IMR-90 (cell line): Measurements from ENCODE around the gene DELE1. TPM values are rescaled to one million over a fixed set of nuclear protein-coding genes. Genes with fewer than 3 reads are reported as not detected.

Source experiments
- ATAC-seq: fragments of 200-7000 bp; cut with Tn5 transposase; 2 replicates; pipeline ENCODE4 v1.9.1; 2020; ENCODE audit warnings: low read depth, mild to moderate bottlenecking, moderate library complexity
- BruUV-seq: library from RNA; stranded (reverse); fragments of 400-500 nt; replicated peaks from 2 replicates; lab custom pipeline; 2021; lab: Mats Ljungman, UMichigan
- CTCF ChIA-PET: fragments of 300-600 bp; formaldehyde crosslinking; extraction: SDS; loops from one replicate; lab custom pipeline; 2021; ENCODE audit warnings: antibody characterized with exemption; lab: Yijun Ruan, JAX
- POLR2A ChIA-PET: fragments of 300-600 bp; sonication (Branson Sonifier 250); formaldehyde crosslinking; loops from one replicate; lab custom pipeline; 2022; ENCODE audit warnings: antibody characterized with exemption; ENCODE audit not compliant: unreplicated experiment; lab: Charles Lee
- DNase-seq: peaks from one replicate; pipeline ENCODE4 v3.0.0; 2013
- H2AFZ ChIP-seq: replicated peaks from 2 replicates; pipeline ENCODE3; 2013; ENCODE audit warnings: low read length, mild to moderate bottlenecking; ENCODE audit not compliant: poor library complexity
- H2AK5ac ChIP-seq: 2 replicates; pipeline ENCODE4 v1.6.1; 2013; ENCODE audit warnings: low read depth, low read length, inconsistent platforms
- H2AK9ac ChIP-seq: replicated peaks from 2 replicates; pipeline ENCODE3; 2013; ENCODE audit warnings: mild to moderate bottlenecking, low read depth, low read length, moderate library complexity; ENCODE audit not compliant: poor library complexity
- H2BK120ac ChIP-seq: 2 replicates; pipeline ENCODE4 v1.6.1; 2013; ENCODE audit warnings: low read depth, low read length, inconsistent platforms
- H2BK15ac ChIP-seq: 3 replicates; pipeline ENCODE4 v1.6.1; 2013; ENCODE audit warnings: low read depth, low read length, inconsistent platforms
- H2BK20ac ChIP-seq: 2 replicates; pipeline ENCODE4 v1.6.1; 2013; ENCODE audit warnings: low read depth, mild to moderate bottlenecking, inconsistent platforms, low read length, moderate library complexity
- H2BK5ac ChIP-seq: 2 replicates; pipeline ENCODE4 v1.6.1; 2013; ENCODE audit warnings: mild to moderate bottlenecking, low read depth, low read length, inconsistent platforms; ENCODE audit not compliant: poor library complexity, severe bottlenecking
- H3K14ac ChIP-seq: replicated peaks from 2 replicates; pipeline ENCODE4 v1.6.1; 2013; ENCODE audit warnings: low read depth, low read length, inconsistent platforms
- H3K18ac ChIP-seq: 2 replicates; pipeline ENCODE4 v1.6.1; 2013; ENCODE audit warnings: low read depth, low read length, control low read depth
- H3K23ac ChIP-seq: 2 replicates; pipeline ENCODE4 v1.6.1; 2013; ENCODE audit warnings: low read depth, low read length, inconsistent platforms
- H3K27ac ChIP-seq: 2 replicates; pipeline ENCODE4 v1.5.1; 2013; ENCODE audit warnings: mild to moderate bottlenecking, control low read depth, low read length; ENCODE audit not compliant: insufficient read depth
- H3K27me3 ChIP-seq: 2 replicates; pipeline ENCODE4 v1.6.1; 2013; ENCODE audit warnings: low read length; ENCODE audit not compliant: control insufficient read depth, insufficient read depth
- H3K36me3 ChIP-seq: 2 replicates; pipeline ENCODE4 v1.6.1; 2013; ENCODE audit warnings: low read length, mixed read lengths; ENCODE audit not compliant: control insufficient read depth, insufficient read depth
- H3K4ac ChIP-seq: 2 replicates; pipeline ENCODE4 v1.6.1; 2013; ENCODE audit warnings: low read depth, low read length, inconsistent platforms
- H3K4me1 ChIP-seq: 2 replicates; pipeline ENCODE4 v1.6.1; 2013; ENCODE audit warnings: low read length, mixed read lengths; ENCODE audit not compliant: control insufficient read depth, insufficient read depth
- H3K4me2 ChIP-seq: 2 replicates; pipeline ENCODE4 v1.6.1; 2013; ENCODE audit warnings: low read depth, mild to moderate bottlenecking, control low read depth, low read length, moderate library complexity
- H3K4me3 ChIP-seq: 2 replicates; pipeline ENCODE4 v1.5.1; 2013; ENCODE audit warnings: low read depth, mild to moderate bottlenecking, control low read depth, low read length, moderate library complexity; ENCODE audit not compliant: insufficient read depth
- H3K56ac ChIP-seq: 2 replicates; pipeline ENCODE4 v1.6.1; 2013; ENCODE audit warnings: low read length, inconsistent platforms; ENCODE audit not compliant: insufficient read depth; ENCODE audit errors: extremely low read depth
- H3K79me1 ChIP-seq, 2 experiments: 2 replicates each; pipeline ENCODE4 v1.6.1; 2013; ENCODE audit warnings: low read length in 2 of 2, inconsistent platforms in 1 of 2, low read depth in 1 of 2
- H3K9ac ChIP-seq: 2 replicates; pipeline ENCODE4 v1.6.1; 2013; ENCODE audit warnings: low read depth, low read length, control low read depth
- H3K9me1 ChIP-seq: 2 replicates; pipeline ENCODE4 v1.6.1; 2013; ENCODE audit warnings: low read length, inconsistent platforms; ENCODE audit not compliant: insufficient read depth
- H3K9me3 ChIP-seq: 2 replicates; pipeline ENCODE4 v1.6.1; 2013; ENCODE audit warnings: low read length; ENCODE audit not compliant: control insufficient read depth, insufficient read depth
- H4K20me1 ChIP-seq: 2 replicates; pipeline ENCODE4 v1.6.1; 2013; ENCODE audit warnings: low read length, inconsistent platforms; ENCODE audit not compliant: insufficient read depth
- H4K5ac ChIP-seq: 2 replicates; pipeline ENCODE4 v1.6.1; 2013; ENCODE audit warnings: mild to moderate bottlenecking, low read depth, low read length, control low read depth
- H4K8ac ChIP-seq, 2 experiments: 2 replicates each; pipeline ENCODE4 v1.6.1; 2013; ENCODE audit warnings: low read depth in 2 of 2, low read length in 2 of 2, control low read depth in 1 of 2, inconsistent platforms in 1 of 2
- H4K91ac ChIP-seq: 2 replicates; pipeline ENCODE4 v1.6.1; 2013; ENCODE audit warnings: low read depth, low read length, inconsistent platforms; ENCODE audit not compliant: insufficient read depth
- BHLHE40 ChIP-seq: fragments of 150-350 bp; IDR thresholded peaks from 2 replicates; pipeline ENCODE4 v1.6.1; 2016; ENCODE audit warnings: mild to moderate bottlenecking, low read depth, low read length
- CEBPB ChIP-seq: IDR thresholded peaks from 2 replicates; pipeline ENCODE4 v1.6.1; 2012; ENCODE audit warnings: low read depth, low read length, improper control_type of control experiment
- CHD1 ChIP-seq: IDR thresholded peaks from 2 replicates; pipeline ENCODE4 v1.6.1; 2012; ENCODE audit warnings: low read depth, low read length, improper control_type of control experiment
- FOS ChIP-seq: fragments of 150-350 bp; IDR thresholded peaks from 2 replicates; pipeline ENCODE4 v1.6.1; 2016; ENCODE audit warnings: low read depth, low read length
- MAZ ChIP-seq: IDR thresholded peaks from 2 replicates; pipeline ENCODE4 v1.6.1; 2012; ENCODE audit warnings: low read depth, mild to moderate bottlenecking, low read length, improper control_type of control experiment, moderate library complexity, borderline replicate concordance
- MXI1 ChIP-seq: IDR thresholded peaks from 2 replicates; pipeline ENCODE4 v1.6.1; 2012; ENCODE audit warnings: low read depth, mild to moderate bottlenecking, low read length, moderate library complexity, borderline replicate concordance
- NFE2L2 ChIP-seq: fragments of 150-350 bp; IDR thresholded peaks from 2 replicates; pipeline ENCODE4 v1.6.1; 2016; ENCODE audit warnings: low read depth, mild to moderate bottlenecking, low read length
- POLR2A ChIP-seq: IDR thresholded peaks from 2 replicates; pipeline ENCODE4 v1.6.1; 2012; ENCODE audit warnings: mild to moderate bottlenecking, low read depth, low read length
- RAD21 ChIP-seq: IDR thresholded peaks from 2 replicates; pipeline ENCODE4 v1.6.1; 2012; ENCODE audit warnings: low read length, improper control_type of control experiment
- RCOR1 ChIP-seq: IDR thresholded peaks from 2 replicates; pipeline ENCODE4 v1.6.1; 2012; ENCODE audit warnings: mild to moderate bottlenecking, low read length, improper control_type of control experiment; ENCODE audit not compliant: insufficient replicate concordance
- RFX5 ChIP-seq: IDR thresholded peaks from 2 replicates; pipeline ENCODE4 v1.8.0; 2012; ENCODE audit warnings: low read depth, mild to moderate bottlenecking, low read length, moderate library complexity
- SMC3 ChIP-seq: fragments of 150-350 bp; IDR thresholded peaks from 2 replicates; pipeline ENCODE4 v1.6.1; 2016; ENCODE audit warnings: low read depth, mild to moderate bottlenecking, antibody characterized with exemption, low read length, moderate library complexity
- USF2 ChIP-seq: fragments of 150-350 bp; IDR thresholded peaks from 2 replicates; pipeline ENCODE4 v1.6.1; 2017; ENCODE audit warnings: mild to moderate bottlenecking, antibody characterized with exemption, low read length, low read depth
- WGBS, 2 experiments: methylation state at CpG; one replicate each; pipeline versions ENCODE4 v1.1.5 to v1.1.7; 2013; ENCODE audit warnings: missing lambda C conversion rate in 2 of 2; ENCODE audit not compliant: insufficient read length in 1 of 2; ENCODE audit errors: extremely low coverage in 2 of 2; 5-methylcytosine and 5-hydroxymethylcytosine counted together
- dilution Hi-C: fragments of 300-500 bp; cut with HindIII; formaldehyde crosslinking; loops from one replicate; pipeline ENCODE4 v1.14.3; 2018; ENCODE audit warnings: low sequenced_read_pairs; ENCODE audit not compliant: unreplicated experiment
- in situ Hi-C: fragments of 300-500 bp; cut with MboI; formaldehyde crosslinking; loops from 3 replicates; pipeline ENCODE4 v1.14.3; 2019; ENCODE audit warnings: low sequenced_read_pairs, inconsistent platforms, mixed read lengths
- intact Hi-C: fragments of 100-400 bp; cut with micrococcal nuclease; formaldehyde crosslinking; loops from 2 replicates; pipeline ENCODE4 v1.10.0; 2022
- polyA plus RNA-seq, 3 experiments: library from polyadenylated mRNA; depleted of rRNA; stranded (reverse); fragments of >200 nt; gene quantifications; 2 replicates each; pipeline ENCODE4 v1.2.3, GENCODE V29; 2012; ENCODE audit warnings: low replicate concordance in 1 of 3
- total RNA-seq: library from RNA; depleted of rRNA; stranded (reverse); fragments of >200 nt; gene quantifications from 2 replicates; pipeline ENCODE4 v1.2.3, GENCODE V29; 2012
- TF ChIP-seq, protein P1 (sequence below): fragments of 150-350 bp; IDR thresholded peaks from 2 replicates; pipeline ENCODE4 v1.6.1; 2016; ENCODE audit warnings: low read depth, mild to moderate bottlenecking, low read length, moderate library complexity, borderline replicate concordance

DELE1 gene
- total and polyA plus RNA-seq, 2 of the 4 experiments (the other 2 are of a cell fraction), result 28.0 to 66.1 TPM

GRCh38 chr5:141904551-141904950, 19.1 kb upstream of the DELE1 start:
- ATAC-seq, result no peak
- no peak for TF ChIP-seq RAD21
- TF ChIP-seq, protein P1, sequence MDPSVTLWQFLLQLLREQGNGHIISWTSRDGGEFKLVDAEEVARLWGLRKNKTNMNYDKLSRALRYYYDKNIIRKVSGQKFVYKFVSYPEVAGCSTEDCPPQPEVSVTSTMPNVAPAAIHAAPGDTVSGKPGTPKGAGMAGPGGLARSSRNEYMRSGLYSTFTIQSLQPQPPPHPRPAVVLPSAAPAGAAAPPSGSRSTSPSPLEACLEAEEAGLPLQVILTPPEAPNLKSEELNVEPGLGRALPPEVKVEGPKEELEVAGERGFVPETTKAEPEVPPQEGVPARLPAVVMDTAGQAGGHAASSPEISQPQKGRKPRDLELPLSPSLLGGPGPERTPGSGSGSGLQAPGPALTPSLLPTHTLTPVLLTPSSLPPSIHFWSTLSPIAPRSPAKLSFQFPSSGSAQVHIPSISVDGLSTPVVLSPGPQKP, result no peak
- TF ChIP-seq POLR2A, result no peak
- TF ChIP-seq CEBPB, result no peak
- no peak for TF ChIP-seq BHLHE40
- no peak for TF ChIP-seq CHD1
- no peak for TF ChIP-seq SMC3
- no peak for TF ChIP-seq NFE2L2
- TF ChIP-seq RCOR1, result no peak
- TF ChIP-seq RFX5, result no peak
- no peak for TF ChIP-seq USF2
- TF ChIP-seq MXI1, result no peak
- TF ChIP-seq MAZ, result no peak
- no peak for TF ChIP-seq FOS
- H3K9ac ChIP-seq, result no peak overlapping the region
- no peak overlapping the region for H2AK5ac ChIP-seq
- ChIA-PET POLR2A (no interaction called here), CTCF (no interaction called here)
- H4K8ac ChIP-seq, result no peak overlapping the region
- no peak overlapping the region for H2BK20ac ChIP-seq
- no peak overlapping the region for H2BK15ac ChIP-seq
- 67% methylated on average over 3 of the region's 5 CpGs; no CpG with 5 or more reads in 1 of the 2 experiments for WGBS, 2 experiments
- H4K91ac ChIP-seq, result no peak overlapping the region
- no peaks in the 10 kb centered on the region for H3K4me1 ChIP-seq
- no peak overlapping the region for H3K4me2 ChIP-seq
- no peaks in the 10 kb centered on the region for H3K36me3 ChIP-seq
- H3K56ac ChIP-seq, result no peak overlapping the region
- no peaks in the 10 kb centered on the region for H4K20me1 ChIP-seq
- H4K5ac ChIP-seq, result no peak overlapping the region
- no peak overlapping the region for H3K18ac ChIP-seq
- no TSS peak for BruUV-seq
- H3K27me3 ChIP-seq, result peaks cover 25% of the 10 kb centered on the region
- no peak overlapping the region for H2BK120ac ChIP-seq
- in situ Hi-C loops, result no loop called here
- DNase-seq, result no peak
- H2AK9ac ChIP-seq, result no peak overlapping the region
- no peaks in the 10 kb centered on the region for H3K9me1 ChIP-seq
- no peaks in the 10 kb centered on the region for H3K79me1 ChIP-seq
- intact Hi-C loops, result no loop called here
- H2AFZ ChIP-seq, result no peak overlapping the region
- H3K14ac ChIP-seq, result no peak overlapping the region
- H3K9me3 ChIP-seq, result no peaks in the 10 kb centered on the region
- no peak overlapping the region for H3K23ac ChIP-seq
- no peak overlapping the region for H3K4me3 ChIP-seq
- H3K4ac ChIP-seq, result no peak overlapping the region
- H3K27ac ChIP-seq, result no peak overlapping the region
- H2BK5ac ChIP-seq, result no peak overlapping the region
- dilution Hi-C loops, result no loop called here
